OCI-LY3 (cell line): ENCODE measurements around the gene KLHL33.

Experiments
- H2AFZ ChIP-seq: fragments of 200-600, 300-600 bp; shearing (Covaris generic); 2 replicates; pipeline ENCODE4 v1.6.0; 2014; ENCODE audit warnings: antibody characterized with exemption, low read depth, low read length
- H3K27ac ChIP-seq: fragments of 200-600, 300-600 bp; sonication (generic); 2 replicates; pipeline ENCODE4 v1.5.1; 2014; ENCODE audit warnings: mild to moderate bottlenecking, low read length, moderate library complexity, mixed read lengths
- H3K27me3 ChIP-seq: fragments of 200-600, 300-600 bp; sonication (generic); 2 replicates; pipeline ENCODE4 v1.6.1; 2014; ENCODE audit warnings: low read depth, low read length, mixed read lengths
- H3K36me3 ChIP-seq: fragments of 200-600, 300-600 bp; sonication (generic); replicated peaks from 2 replicates; pipeline ENCODE3; 2014; ENCODE audit warnings: low read depth, low read length, mixed read lengths
- H3K4me1 ChIP-seq: fragments of 300-600, 200-600 bp; sonication (generic); 2 replicates; pipeline ENCODE4 v1.6.1; 2014; ENCODE audit warnings: low read length, mixed read lengths
- H3K4me2 ChIP-seq: fragments of 200-600, 300-600 bp; sonication (generic); 2 replicates; pipeline ENCODE4 v1.6.1; 2014; ENCODE audit warnings: low read length, mixed read lengths
- H3K4me3 ChIP-seq: fragments of 300-600, 200-600 bp; sonication (generic); 2 replicates; pipeline ENCODE4 v1.5.1; 2014; ENCODE audit warnings: antibody characterized with exemption, mild to moderate bottlenecking, low read length, moderate library complexity
- H3K79me2 ChIP-seq: fragments of 300-600, 200-600 bp; shearing (Covaris generic); 2 replicates; pipeline ENCODE4 v1.6.1; 2014; ENCODE audit warnings: mild to moderate bottlenecking, low read length, mixed read lengths
- H3K9ac ChIP-seq: fragments of 300-600, 200-600 bp; shearing (Covaris generic); 2 replicates; pipeline ENCODE4 v1.6.0; 2014; ENCODE audit warnings: mild to moderate bottlenecking, low read length, moderate library complexity
- H3K9me3 ChIP-seq: fragments of 200-600, 300-600 bp; shearing (Covaris generic); 2 replicates; pipeline ENCODE4 v1.6.1; 2014; ENCODE audit warnings: low read length, mixed read lengths; ENCODE audit not compliant: insufficient read depth
- H4K20me1 ChIP-seq: fragments of 200-600, 300-600 bp; sonication (generic); 2 replicates; pipeline ENCODE4 v1.6.1; 2016; ENCODE audit warnings: low read length, mixed read lengths; ENCODE audit not compliant: insufficient read depth
- EZH2phosphoT487 ChIP-seq: fragments of 200-600 bp; shearing (Covaris generic); IDR thresholded peaks from 2 replicates; pipeline ENCODE4 v1.6.1; 2018; ENCODE audit warnings: antibody characterized with exemption, mixed run types, low read depth
- TF ChIP-seq, protein P1 (sequence below): fragments of 200-600, 300-600 bp; sonication (generic); IDR thresholded peaks from 2 replicates; pipeline ENCODE4 v1.5.1; 2014; ENCODE audit warnings: antibody characterized with exemption, low read length, low read depth

Gene KLHL33

GRCh38 chr14:20412876-20413743 is 22.9 kb downstream of the KLHL33 start, which contains the start of gene TEP1:
Gene TEP1 (minus strand): TSS chr14:20413501. CDS start chr14:20408439, 5,062 bp downstream.
- peak within 1 kb of the TSS; percentile 88 for H3K4me2 ChIP-seq
- peaks cover 7% of the 10 kb centered on the region for H4K20me1 ChIP-seq
- H3K36me3 ChIP-seq, result peaks cover 5% of the 10 kb centered on the region
- peak within 1 kb of the TSS; percentile 90 for H3K9ac ChIP-seq
- H3K9me3 ChIP-seq, result no peaks in the 10 kb centered on the region
- no peaks in the 10 kb centered on the region for H3K27me3 ChIP-seq
- peak within 1 kb of the TSS; percentile 79 for H3K27ac ChIP-seq
- H3K4me3 ChIP-seq, result peak within 1 kb of the TSS; percentile 80
- H2AFZ ChIP-seq, result peak within 1 kb of the TSS; percentile 15
- H3K4me1 ChIP-seq, result peaks cover 26% of the 10 kb centered on the region
- no peak for TF ChIP-seq EZH2phosphoT487
- TF ChIP-seq, protein P1, sequence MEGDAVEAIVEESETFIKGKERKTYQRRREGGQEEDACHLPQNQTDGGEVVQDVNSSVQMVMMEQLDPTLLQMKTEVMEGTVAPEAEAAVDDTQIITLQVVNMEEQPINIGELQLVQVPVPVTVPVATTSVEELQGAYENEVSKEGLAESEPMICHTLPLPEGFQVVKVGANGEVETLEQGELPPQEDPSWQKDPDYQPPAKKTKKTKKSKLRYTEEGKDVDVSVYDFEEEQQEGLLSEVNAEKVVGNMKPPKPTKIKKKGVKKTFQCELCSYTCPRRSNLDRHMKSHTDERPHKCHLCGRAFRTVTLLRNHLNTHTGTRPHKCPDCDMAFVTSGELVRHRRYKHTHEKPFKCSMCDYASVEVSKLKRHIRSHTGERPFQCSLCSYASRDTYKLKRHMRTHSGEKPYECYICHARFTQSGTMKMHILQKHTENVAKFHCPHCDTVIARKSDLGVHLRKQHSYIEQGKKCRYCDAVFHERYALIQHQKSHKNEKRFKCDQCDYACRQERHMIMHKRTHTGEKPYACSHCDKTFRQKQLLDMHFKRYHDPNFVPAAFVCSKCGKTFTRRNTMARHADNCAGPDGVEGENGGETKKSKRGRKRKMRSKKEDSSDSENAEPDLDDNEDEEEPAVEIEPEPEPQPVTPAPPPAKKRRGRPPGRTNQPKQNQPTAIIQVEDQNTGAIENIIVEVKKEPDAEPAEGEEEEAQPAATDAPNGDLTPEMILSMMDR, result no peak
- H3K79me2 ChIP-seq, result peaks cover 44% of the 10 kb centered on the region

GRCh38 chr14:20412411-20412810 is 23.6 kb downstream of the KLHL33 start:
- Histone ChIP-seq H3K4me2 (peak overlapping the region; percentile 88), H4K20me1 (peaks cover 7% of the 10 kb centered on the region), H3K27me3 (no peaks in the 10 kb centered on the region), H3K9me3 (no peaks in the 10 kb centered on the region), H3K4me1 (peaks cover 26% of the 10 kb centered on the region), H3K9ac (peak overlapping the region; percentile 90), H3K4me3 (peak overlapping the region; percentile 80), H3K27ac (peak overlapping the region; percentile 79), H3K79me2 (peaks cover 44% of the 10 kb centered on the region), H3K36me3 (peaks cover 12% of the 10 kb centered on the region), H2AFZ (no peak overlapping the region)
- TF ChIP-seq EZH2phosphoT487, result no peak
- TF ChIP-seq, protein P1, result no peak

- Histone ChIP-seq H3K36me3 (peaks cover 38% of the 10 kb centered on the region), H3K9ac (no peak overlapping the region), H3K27me3 (no peaks in the 10 kb centered on the region), H3K4me2 (no peak overlapping the region), H2AFZ (no peak overlapping the region), H3K9me3 (no peaks in the 10 kb centered on the region), H3K27ac (no peak overlapping the region), H3K79me2 (peaks cover 64% of the 10 kb centered on the region), H3K4me3 (no peak overlapping the region), H3K4me1 (peaks cover 13% of the 10 kb centered on the region), H4K20me1 (peaks cover 11% of the 10 kb centered on the region)
- TF ChIP-seq EZH2phosphoT487, result no peak
- TF ChIP-seq, protein P1, result no peak
These were observed 26.7 kb downstream of the KLHL33 start for GRCh38 chr14:20409226-20409625.

DNA sequence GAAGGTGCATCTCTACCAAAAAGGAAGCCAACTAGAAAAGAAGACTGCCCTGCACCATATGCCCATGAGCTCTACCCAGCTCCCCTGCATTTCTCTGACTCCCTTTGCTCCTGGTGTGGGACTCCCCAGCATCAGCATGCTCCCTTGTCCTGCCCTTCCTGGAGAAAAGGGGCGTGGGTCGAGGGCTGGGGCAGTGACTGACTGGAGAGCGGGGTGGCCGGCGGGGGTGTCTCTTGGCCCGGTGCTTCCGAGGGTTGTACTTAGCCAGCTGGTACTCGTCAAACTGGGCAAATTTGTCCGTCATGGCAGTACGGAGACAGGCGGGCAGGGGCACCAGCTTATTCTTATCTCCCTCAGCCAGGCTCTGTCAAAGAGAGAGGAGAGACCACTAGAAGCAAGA is 32.4 kb downstream of the KLHL33 start:
- H3K9ac ChIP-seq, result no peak overlapping the region
- no peaks in the 10 kb centered on the region for H3K4me1 ChIP-seq
- no peaks in the 10 kb centered on the region for H3K9me3 ChIP-seq
- H2AFZ ChIP-seq, result no peak overlapping the region
- 0 out of 2 replicates have a peak, but pooled peaks cover 4% of the 10 kb centered on the region for H4K20me1 ChIP-seq
- no peaks in the 10 kb centered on the region for H3K27me3 ChIP-seq
- no peak overlapping the region for H3K4me2 ChIP-seq
- H3K36me3 ChIP-seq, result peaks cover 54% of the 10 kb centered on the region
- TF ChIP-seq, protein P1, result no peak
- no peak for TF ChIP-seq EZH2phosphoT487
- peaks cover 22% of the 10 kb centered on the region; the same call in 1 of the 2 replicates for H3K79me2 ChIP-seq
- H3K4me3 ChIP-seq, result no peak overlapping the region
- H3K27ac ChIP-seq, result no peak overlapping the region
